CD4-positive, alpha-beta T cell treated with Interleukin-2 at 100 ng/mL for 4 hours (primary cell): Measurements from ENCODE around the gene NCEH1.
"Not testable (repeated sequence)": the region's sequence is repeated elsewhere in the genome, so short reads cannot be mapped to it uniquely, and the experiment has no call there.

Source experiments
- DNase-seq: peaks from one replicate; pipeline ENCODE4 v3.0.0-alpha.2; 2020; ENCODE audit warnings: low spot score

NCEH1 gene

GRCh38 chr3:172676196-172676922 lies 34.5 kb downstream of the NCEH1 start:
- DNase-seq, result no peak

GRCh38 chr3:172675441-172676193 lies 35.2 kb downstream of the NCEH1 start:
- peak; percentile 70 for DNase-seq

GRCh38 chr3:172673210-172673679 lies 37.6 kb downstream of the NCEH1 start:
- DNase-seq, result peak; percentile 74

GRCh38 chr3:172669021-172669420 lies 41.8 kb downstream of the NCEH1 start:
- no peak for DNase-seq

- DNase-seq, result peak; percentile 88
Measured at GRCh38 chr3:172666873-172667694, 43.8 kb downstream of the NCEH1 start.

GRCh38 chr3:172666181-172666872 lies 44.5 kb downstream of the NCEH1 start:
- no peak for DNase-seq

GRCh38 chr3:172665510-172665909 lies 45.4 kb downstream of the NCEH1 start:
- DNase-seq, result not testable (repeated sequence)

- not testable (repeated sequence) for DNase-seq
Measured at GRCh38 chr3:172660421-172660820, 50.4 kb downstream of the NCEH1 start.

- DNase-seq, result no peak
Measured at GRCh38 chr3:172659246-172660002, 51.4 kb downstream of the NCEH1 start.

- DNase-seq, result no peak
Measured at GRCh38 chr3:172658344-172659245, 52.3 kb downstream of the NCEH1 start.

GRCh38 chr3:172656602-172657001 lies 54.3 kb downstream of the NCEH1 start:
- DNase-seq, result no peak

- DNase-seq, result no peak
Measured at GRCh38 chr3:172655388-172655787, 55.5 kb downstream of the NCEH1 start.

- DNase-seq, result no peak
Measured at GRCh38 chr3:172654470-172654869, 56.4 kb downstream of the NCEH1 start.

GRCh38 chr3:172653004-172653572 lies 57.8 kb downstream of the NCEH1 start:
- no peak for DNase-seq

- no peak for DNase-seq
Measured at GRCh38 chr3:172651936-172652625, 58.8 kb downstream of the NCEH1 start.

- no peak for DNase-seq
Measured at GRCh38 chr3:172649987-172650386, 60.9 kb downstream of the NCEH1 start.

- no peak for DNase-seq
Measured at GRCh38 chr3:172648747-172649146, 62.1 kb downstream of the NCEH1 start.

- no peak for DNase-seq
Measured at GRCh38 chr3:172647823-172648222, 63.0 kb downstream of the NCEH1 start.

- no peak for DNase-seq
Measured at GRCh38 chr3:172647080-172647479, 63.8 kb downstream of the NCEH1 start.
